WERI-Rb-1 (cell line): ENCODE data around the gene POLR2E.
"Not testable (repeated sequence)": the region's sequence is repeated elsewhere in the genome, so short reads cannot be mapped to it uniquely, and the experiment has no call there.

ENCODE experiments used
- DNase-seq: peaks from one replicate; pipeline ENCODE4 v3.0.0-alpha.2; 2020
- H3K27ac ChIP-seq: fragments of 250-450 bp; sonication (Bioruptor Pico); 2 replicates; pipeline ENCODE4 v1.5.1; 2020; ENCODE audit warnings: mild to moderate bottlenecking, moderate library complexity
- H3K27me3 ChIP-seq: fragments of 250-450 bp; sonication (Bioruptor Pico); 2 replicates; pipeline ENCODE4 v1.5.1; 2021; ENCODE audit warnings: mild to moderate bottlenecking, low read depth, moderate library complexity; ENCODE audit not compliant: insufficient read depth, severe bottlenecking
- H3K36me3 ChIP-seq: fragments of 250-450 bp; sonication (Bioruptor Pico); 2 replicates; pipeline ENCODE4 v1.5.1; 2020; ENCODE audit warnings: mild to moderate bottlenecking, moderate library complexity
- H3K4me3 ChIP-seq: 2 replicates; pipeline ENCODE4 v1.5.1; 2011; ENCODE audit warnings: low read depth, mild to moderate bottlenecking, control low read depth, low read length
- H3K9me3 ChIP-seq: fragments of 250-450 bp; sonication (Bioruptor Pico); 2 replicates; pipeline ENCODE4 v1.5.1; 2021; ENCODE audit warnings: mild to moderate bottlenecking, moderate library complexity; ENCODE audit not compliant: severe bottlenecking
- TF ChIP-seq, protein P1 (sequence below): IDR thresholded peaks from 2 replicates; pipeline ENCODE4 v1.5.1; 2011; ENCODE audit warnings: low read depth, mild to moderate bottlenecking, control low read depth, inconsistent platforms, low read length

POLR2E gene

DNA sequence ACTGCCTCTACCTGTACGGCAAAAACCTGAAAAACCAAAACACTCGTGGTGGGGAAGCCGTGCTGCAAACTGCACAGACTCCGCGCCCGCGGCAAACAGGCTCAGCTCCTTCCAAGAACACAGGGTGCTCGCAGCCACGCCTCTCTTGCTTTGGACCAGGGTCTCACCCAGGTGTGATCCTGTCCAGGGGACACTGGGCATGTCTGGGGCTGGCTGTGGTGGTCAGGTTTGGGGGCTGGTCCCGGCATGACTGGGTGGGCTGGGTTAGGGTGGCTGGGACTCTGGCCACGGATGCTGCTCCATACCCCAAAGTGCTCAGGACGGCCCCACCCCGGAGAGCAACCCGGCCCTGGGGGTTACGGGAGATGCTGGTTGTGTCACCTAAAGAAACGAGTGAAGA lies 22.5 kb upstream of the POLR2E start:
- no peaks in the 10 kb centered on the region for H3K9me3 ChIP-seq
- H3K4me3 ChIP-seq, result no peak overlapping the region
- no peaks in the 10 kb centered on the region for H3K27me3 ChIP-seq
- no peak overlapping the region for H3K27ac ChIP-seq
- H3K36me3 ChIP-seq, result peaks cover 30% of the 10 kb centered on the region
- TF ChIP-seq, protein P1, sequence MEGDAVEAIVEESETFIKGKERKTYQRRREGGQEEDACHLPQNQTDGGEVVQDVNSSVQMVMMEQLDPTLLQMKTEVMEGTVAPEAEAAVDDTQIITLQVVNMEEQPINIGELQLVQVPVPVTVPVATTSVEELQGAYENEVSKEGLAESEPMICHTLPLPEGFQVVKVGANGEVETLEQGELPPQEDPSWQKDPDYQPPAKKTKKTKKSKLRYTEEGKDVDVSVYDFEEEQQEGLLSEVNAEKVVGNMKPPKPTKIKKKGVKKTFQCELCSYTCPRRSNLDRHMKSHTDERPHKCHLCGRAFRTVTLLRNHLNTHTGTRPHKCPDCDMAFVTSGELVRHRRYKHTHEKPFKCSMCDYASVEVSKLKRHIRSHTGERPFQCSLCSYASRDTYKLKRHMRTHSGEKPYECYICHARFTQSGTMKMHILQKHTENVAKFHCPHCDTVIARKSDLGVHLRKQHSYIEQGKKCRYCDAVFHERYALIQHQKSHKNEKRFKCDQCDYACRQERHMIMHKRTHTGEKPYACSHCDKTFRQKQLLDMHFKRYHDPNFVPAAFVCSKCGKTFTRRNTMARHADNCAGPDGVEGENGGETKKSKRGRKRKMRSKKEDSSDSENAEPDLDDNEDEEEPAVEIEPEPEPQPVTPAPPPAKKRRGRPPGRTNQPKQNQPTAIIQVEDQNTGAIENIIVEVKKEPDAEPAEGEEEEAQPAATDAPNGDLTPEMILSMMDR, result no peak
- no peak for DNase-seq

GRCh38 chr19:1116726-1117581 lies 21.8 kb upstream of the POLR2E start:
- TF ChIP-seq, protein P1, result no peak
- H3K27ac ChIP-seq, result no peak overlapping the region
- no peaks in the 10 kb centered on the region for H3K27me3 ChIP-seq
- H3K4me3 ChIP-seq, result no peak overlapping the region
- peaks cover 26% of the 10 kb centered on the region for H3K36me3 ChIP-seq
- H3K9me3 ChIP-seq, result no peaks in the 10 kb centered on the region
- DNase-seq, result no peak

- TF ChIP-seq, protein P1, result no peak
- DNase-seq, result no peak
- peaks cover 17% of the 10 kb centered on the region for H3K36me3 ChIP-seq
Measured at GRCh38 chr19:1115646-1116420, 20.7 kb upstream of the POLR2E start.

DNA sequence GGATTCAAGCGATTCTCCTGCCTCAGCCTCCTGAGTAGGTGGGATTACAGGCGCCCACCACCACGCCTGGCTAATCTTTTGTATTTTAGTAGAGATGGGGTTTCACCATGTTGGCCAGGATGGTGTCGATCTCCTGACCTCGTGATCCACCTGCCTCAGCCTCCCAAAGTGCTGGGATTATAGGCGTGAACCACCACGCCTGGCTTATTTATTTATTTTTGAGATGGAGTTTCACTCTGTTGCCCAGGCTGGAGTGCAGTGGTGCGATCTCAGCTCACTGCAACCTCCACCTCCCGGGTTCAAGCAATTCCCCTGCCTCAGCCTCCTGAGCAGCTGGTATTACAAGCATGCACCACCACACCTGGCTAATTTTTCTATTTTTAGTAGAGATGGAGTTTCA lies 19.6 kb upstream of the POLR2E start:
- H3K4me3 ChIP-seq, H3K27ac ChIP-seq, H3K9me3 ChIP-seq, H3K27me3 ChIP-seq, DNase-seq: not testable (repeated sequence)
- H3K36me3 ChIP-seq, result peaks cover 17% of the 10 kb centered on the region

More at GRCh38 chr19:1115646-1116420, 20.7 kb upstream of the POLR2E start:
- Histone ChIP-seq H3K27me3 (no peaks in the 10 kb centered on the region), H3K4me3 (no peak overlapping the region), H3K27ac (no peak overlapping the region), H3K9me3 (no peaks in the 10 kb centered on the region)

DNA sequence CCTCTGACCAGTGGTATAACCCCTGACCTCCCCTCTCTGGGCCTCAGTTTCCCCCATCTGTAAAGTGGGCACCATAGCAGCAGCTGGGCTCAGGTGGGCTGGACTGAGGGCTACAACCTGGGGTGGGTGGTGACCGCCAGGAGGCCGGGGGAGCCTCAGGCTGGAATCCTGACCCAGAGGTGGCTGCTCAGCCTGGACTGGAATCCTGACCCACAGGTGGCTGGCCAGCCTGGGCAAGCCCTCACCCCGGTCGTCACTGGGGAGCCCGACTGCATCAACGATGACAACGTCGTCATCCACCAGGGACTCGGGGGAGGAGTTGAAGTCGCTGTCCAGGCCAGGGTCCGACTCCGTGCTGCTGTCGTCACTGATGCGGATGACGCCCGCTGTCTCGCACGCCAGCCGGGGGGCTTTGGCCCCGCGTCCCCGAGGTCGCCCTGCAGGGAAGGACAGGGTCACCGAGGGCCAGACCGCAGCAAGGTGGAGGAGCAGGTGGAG lies 18.9 kb upstream of the POLR2E start:
- peaks cover 20% of the 10 kb centered on the region for H3K36me3 ChIP-seq
- H3K27me3 ChIP-seq, result no peaks in the 10 kb centered on the region
- H3K4me3 ChIP-seq, result no peak overlapping the region
- H3K9me3 ChIP-seq, result no peaks in the 10 kb centered on the region
- TF ChIP-seq, protein P1, result no peak
- peak overlapping the region; percentile 62 for H3K27ac ChIP-seq
- no peak for DNase-seq
